ENCODE results near the gene ARHGAP27. TPM values are rescaled to one million over a fixed set of nuclear protein-coding genes. Genes with fewer than 3 reads are reported as not detected.

The ARHGAP27 gene
- total and polyA plus RNA-seq, 9 of the 15 experiments (the other 6 are each of a cell fraction or from before 2014, with no cell fraction given), result 0.04 to 4.6 (median 2.1) TPM

DNA sequence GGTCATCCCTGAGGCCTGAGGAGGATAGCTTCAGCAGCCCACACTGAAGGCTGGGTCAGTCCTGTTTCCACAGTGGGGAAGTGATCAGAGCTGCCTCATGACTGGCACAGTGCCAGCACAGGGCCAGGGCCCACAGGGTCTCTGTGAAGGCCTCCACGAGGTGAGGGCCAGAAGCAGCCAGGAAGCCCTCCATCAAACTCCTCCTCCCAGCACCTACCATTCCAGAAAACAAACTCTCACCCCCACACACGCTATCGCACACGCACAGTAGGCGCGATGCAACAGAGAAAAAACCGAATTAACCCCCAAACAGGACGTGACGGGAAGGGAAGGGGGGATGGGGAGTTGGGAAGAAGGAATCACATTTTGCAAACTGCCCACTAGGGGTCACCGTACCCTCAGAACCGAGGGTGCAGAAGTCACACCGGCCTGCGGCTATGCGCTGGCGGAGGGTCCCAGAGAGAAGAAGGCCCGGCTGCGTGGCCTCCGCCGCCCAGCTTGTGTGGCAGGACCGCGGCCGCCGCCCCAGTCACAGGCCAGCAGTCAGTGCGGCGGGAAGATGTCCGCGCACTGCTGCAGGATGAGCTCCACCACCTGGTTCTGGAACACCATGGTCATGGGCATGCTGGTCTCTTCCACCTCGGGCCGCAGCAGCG is 37.6 kb downstream of the ARHGAP27 start (continued):
- TF ChIP-seq, protein P1, sequence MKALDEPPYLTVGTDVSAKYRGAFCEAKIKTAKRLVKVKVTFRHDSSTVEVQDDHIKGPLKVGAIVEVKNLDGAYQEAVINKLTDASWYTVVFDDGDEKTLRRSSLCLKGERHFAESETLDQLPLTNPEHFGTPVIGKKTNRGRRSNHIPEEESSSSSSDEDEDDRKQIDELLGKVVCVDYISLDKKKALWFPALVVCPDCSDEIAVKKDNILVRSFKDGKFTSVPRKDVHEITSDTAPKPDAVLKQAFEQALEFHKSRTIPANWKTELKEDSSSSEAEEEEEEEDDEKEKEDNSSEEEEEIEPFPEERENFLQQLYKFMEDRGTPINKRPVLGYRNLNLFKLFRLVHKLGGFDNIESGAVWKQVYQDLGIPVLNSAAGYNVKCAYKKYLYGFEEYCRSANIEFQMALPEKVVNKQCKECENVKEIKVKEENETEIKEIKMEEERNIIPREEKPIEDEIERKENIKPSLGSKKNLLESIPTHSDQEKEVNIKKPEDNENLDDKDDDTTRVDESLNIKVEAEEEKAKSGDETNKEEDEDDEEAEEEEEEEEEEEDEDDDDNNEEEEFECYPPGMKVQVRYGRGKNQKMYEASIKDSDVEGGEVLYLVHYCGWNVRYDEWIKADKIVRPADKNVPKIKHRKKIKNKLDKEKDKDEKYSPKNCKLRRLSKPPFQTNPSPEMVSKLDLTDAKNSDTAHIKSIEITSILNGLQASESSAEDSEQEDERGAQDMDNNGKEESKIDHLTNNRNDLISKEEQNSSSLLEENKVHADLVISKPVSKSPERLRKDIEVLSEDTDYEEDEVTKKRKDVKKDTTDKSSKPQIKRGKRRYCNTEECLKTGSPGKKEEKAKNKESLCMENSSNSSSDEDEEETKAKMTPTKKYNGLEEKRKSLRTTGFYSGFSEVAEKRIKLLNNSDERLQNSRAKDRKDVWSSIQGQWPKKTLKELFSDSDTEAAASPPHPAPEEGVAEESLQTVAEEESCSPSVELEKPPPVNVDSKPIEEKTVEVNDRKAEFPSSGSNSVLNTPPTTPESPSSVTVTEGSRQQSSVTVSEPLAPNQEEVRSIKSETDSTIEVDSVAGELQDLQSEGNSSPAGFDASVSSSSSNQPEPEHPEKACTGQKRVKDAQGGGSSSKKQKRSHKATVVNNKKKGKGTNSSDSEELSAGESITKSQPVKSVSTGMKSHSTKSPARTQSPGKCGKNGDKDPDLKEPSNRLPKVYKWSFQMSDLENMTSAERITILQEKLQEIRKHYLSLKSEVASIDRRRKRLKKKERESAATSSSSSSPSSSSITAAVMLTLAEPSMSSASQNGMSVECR (CRISPR knock-in tag; IDR thresholded peaks at IDR 0.05), result peak; percentile 22; the same call in 1 of the 2 replicates
- no peak for TF ChIP-seq RUNX1 (IDR thresholded peaks at IDR 0.05; ENCODE audit: low read depth)
- 0 out of 2 replicates have a peak, but pooled peaks have one; percentile 36 for TF ChIP-seq RB1 (IDR thresholded peaks at IDR 0.05; ENCODE audit: low read depth)
- no peak for TF ChIP-seq ADNP (tag; IDR thresholded peaks at IDR 0.05)
- peak; percentile 14; the same call in 1 of the 2 replicates for TF ChIP-seq BHLHE40 (IDR thresholded peaks at IDR 0.05; ENCODE audit: low read length)
- no peak for TF ChIP-seq ZNF347 (CRISPR knock-in tag; IDR thresholded peaks at IDR 0.05; ENCODE audit: low read depth)
- TF ChIP-seq BRD4 (IDR thresholded peaks at IDR 0.05), result 0 out of 2 replicates have a peak, but pooled peaks have one; percentile 32
- no peak for TF ChIP-seq POLR2H (tag; IDR thresholded peaks at IDR 0.05; ENCODE audit: low read depth)
- peak; percentile 81; the same call in 1 of the 2 replicates for TF ChIP-seq ZBTB2 (IDR thresholded peaks at IDR 0.05)
- peak; percentile 6 to 27; a peak in 1 of 4 replicates for TF ChIP-seq KDM1A (IDR thresholded peaks at IDR 0.05)
- TF ChIP-seq SP2 (IDR thresholded peaks at IDR 0.05; ENCODE audit: extremely low read depth, low read depth, low read length, poor library complexity, severe bottlenecking), result no peak
- TF ChIP-seq, protein P2, sequence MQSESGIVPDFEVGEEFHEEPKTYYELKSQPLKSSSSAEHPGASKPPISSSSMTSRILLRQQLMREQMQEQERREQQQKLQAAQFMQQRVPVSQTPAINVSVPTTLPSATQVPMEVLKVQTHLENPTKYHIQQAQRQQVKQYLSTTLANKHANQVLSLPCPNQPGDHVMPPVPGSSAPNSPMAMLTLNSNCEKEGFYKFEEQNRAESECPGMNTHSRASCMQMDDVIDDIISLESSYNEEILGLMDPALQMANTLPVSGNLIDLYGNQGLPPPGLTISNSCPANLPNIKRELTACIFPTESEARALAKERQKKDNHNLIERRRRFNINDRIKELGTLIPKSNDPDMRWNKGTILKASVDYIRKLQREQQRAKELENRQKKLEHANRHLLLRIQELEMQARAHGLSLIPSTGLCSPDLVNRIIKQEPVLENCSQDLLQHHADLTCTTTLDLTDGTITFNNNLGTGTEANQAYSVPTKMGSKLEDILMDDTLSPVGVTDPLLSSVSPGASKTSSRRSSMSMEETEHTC (IDR thresholded peaks at IDR 0.05), result peak; percentile 28; the same call in 1 of the 2 replicates
- peak; percentile 48; the same call in 1 of the 2 replicates for TF ChIP-seq NCOA6 (IDR thresholded peaks at IDR 0.05)
- TF ChIP-seq KLF16 (IDR thresholded peaks at IDR 0.05), result no peak
- no peak for TF ChIP-seq ZNF696 (CRISPR knock-in tag; conservative IDR thresholded peaks at IDR 0.05)
- TF ChIP-seq POLR2B (IDR thresholded peaks at IDR 0.05; ENCODE audit: low read depth, partially characterized antibody), result no peak
- TF ChIP-seq KAT2B (IDR thresholded peaks at IDR 0.05; ENCODE audit: low read depth, low read length), result no peak
- no peak for TF ChIP-seq BACH1 (tag; IDR thresholded peaks at IDR 0.05)
- TF ChIP-seq ZNF764 (CRISPR knock-in tag; IDR thresholded peaks at IDR 0.05; ENCODE audit: low read depth), result no peak
- no peak for TF ChIP-seq ZNF217 (CRISPR knock-in tag; IDR thresholded peaks at IDR 0.05)
- TF ChIP-seq STAG1 (CRISPR knock-in tag; IDR thresholded peaks at IDR 0.05; ENCODE audit: borderline replicate concordance), result peak; percentile 73; the same call in 1 of the 2 replicates
- TF ChIP-seq SNRNP70 (optimal IDR thresholded peaks at IDR 0.05; ENCODE audit: low read depth, low read length), result no peak
- TF ChIP-seq STAT5A (IDR thresholded peaks at IDR 0.05; ENCODE audit: borderline replicate concordance, low read length), result peak; percentile 57; the same call in 1 of the 2 replicates
- TF ChIP-seq PRMT5 (CRISPR knock-in tag; IDR thresholded peaks at IDR 0.05), result no peak
